ENCODE measurements around the gene PEX11A.

PEX11A gene

DNA sequence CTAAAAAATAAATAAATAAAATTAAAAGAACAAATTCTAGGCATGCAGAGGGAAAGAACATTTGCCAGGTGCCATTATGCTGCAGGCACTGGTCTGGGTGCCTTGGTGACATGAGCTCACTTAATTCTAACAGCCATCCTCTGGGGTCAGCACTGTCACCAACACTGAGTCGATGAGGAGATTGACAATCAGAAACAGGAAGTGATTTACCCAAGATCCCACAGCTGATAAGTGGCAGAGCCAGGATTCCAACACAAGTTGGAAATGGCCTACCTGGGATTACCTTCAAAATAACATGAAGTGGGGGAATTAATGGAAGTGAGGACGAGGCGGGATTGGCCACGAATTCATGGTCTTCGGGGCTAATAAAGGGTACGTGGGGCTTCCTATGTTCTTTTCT is 14.9 kb downstream of the PEX11A start:
- no peak for DNase-seq (ENCODE audit: low read depth in 3 of 3)

DNA sequence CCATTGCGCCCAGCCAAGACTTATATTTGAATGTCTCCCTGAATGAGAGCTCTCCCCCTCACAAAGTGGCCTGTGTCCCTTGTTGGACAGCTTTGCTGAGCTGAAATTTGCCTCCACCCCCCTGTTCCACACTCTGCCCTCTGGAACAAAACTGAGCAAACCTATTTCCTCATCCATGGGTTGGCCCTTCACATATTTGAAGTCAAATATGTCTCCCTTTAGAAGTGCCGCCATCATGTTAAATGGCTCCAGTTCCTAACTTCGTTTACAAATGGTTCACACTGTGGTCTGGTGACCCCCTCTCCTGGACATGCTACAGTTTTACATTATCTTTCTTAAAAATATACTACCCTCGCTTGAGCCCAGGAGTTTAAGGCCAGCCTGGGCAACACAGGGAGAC is 16.0 kb downstream of the PEX11A start:
- no peak for DNase-seq (ENCODE audit: low read depth in 3 of 3)

DNA sequence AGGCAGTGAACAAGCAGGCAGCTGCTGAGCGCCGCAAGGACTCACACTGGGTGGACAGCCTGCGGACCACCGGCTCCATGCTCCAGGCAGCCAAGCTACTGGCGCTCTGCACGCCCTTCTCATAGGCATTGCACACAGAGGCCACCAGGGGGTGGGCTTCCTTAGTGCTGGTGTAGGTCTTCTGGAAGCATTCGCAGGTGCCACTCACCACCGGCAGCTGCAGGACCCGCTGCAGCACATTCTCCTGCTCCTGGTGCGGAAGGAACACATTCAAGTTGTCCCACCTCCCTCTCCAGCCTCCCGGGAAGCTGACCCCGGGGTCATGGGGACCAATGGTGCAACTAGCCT is 17.4 kb downstream of the PEX11A start:
- no peak for DNase-seq (ENCODE audit: low read depth in 3 of 3)

DNA sequence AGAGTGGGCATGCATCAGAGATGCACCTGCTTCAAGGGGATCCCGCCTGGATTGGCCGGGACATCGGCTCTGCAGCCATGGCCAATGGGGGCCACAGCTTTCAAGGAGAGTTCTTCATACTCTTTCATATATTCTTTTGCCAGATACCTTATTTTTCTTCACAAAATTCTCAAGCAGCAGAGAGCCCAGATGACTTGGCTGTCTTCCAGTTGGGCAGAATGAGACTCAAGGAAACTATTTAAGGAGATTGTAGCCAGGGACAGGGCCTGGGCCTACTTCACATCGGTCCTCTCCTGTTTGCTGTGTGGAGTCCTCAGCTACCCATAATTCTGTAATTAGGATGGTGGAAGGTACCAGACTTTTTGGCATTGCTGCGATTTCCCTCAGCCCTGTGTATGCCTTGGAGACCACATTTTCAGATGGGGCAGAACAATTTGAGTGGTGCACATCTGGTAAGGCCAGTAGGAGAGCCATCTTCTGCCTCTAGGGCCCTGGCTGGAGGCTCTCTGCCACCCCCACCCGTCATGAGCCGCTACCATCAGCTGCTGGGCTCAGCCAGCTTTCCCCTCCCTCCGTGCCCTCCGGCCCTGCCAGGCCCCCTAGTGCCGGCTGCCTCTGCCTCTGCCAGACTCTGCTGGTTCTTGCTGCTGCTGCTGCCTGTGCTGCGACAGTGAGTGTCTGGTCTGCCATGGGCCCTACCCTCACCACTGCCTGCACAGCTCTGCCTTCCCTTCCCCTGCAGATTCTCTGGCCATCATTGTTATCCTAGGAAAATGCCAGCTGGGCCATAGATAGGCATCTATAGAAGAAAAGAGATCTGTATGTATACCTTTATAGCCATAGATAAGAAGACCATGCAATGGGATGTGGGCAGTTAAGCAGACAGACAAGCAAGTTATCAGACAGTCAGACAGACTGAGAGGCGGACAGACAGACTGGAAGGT is 18.1 kb downstream of the PEX11A start:
- DNase-seq (ENCODE audit: low read depth in 3 of 3): no peak

DNA sequence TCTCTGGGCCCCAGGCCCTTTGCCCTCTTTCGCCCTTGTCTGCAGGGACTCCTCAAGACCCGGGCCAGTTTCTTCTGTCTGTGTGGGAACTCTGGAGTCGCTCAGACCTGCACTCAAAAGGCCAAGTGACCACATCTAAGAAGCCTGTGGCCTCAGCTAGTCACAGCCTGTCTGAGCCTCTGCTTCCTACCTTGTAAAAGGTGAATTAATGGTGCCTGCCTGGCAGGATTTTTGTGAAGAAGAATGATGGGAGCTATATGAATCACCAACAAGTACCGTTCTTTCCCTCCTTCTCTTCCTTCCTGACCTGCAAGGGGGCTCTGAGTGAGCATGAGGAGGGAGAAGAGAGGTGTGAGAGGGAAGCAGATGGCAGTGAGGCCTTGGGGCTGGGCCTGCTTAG is 18.9 kb downstream of the PEX11A start:
- DNase-seq (ENCODE audit: low read depth in 3 of 3): no peak

DNA sequence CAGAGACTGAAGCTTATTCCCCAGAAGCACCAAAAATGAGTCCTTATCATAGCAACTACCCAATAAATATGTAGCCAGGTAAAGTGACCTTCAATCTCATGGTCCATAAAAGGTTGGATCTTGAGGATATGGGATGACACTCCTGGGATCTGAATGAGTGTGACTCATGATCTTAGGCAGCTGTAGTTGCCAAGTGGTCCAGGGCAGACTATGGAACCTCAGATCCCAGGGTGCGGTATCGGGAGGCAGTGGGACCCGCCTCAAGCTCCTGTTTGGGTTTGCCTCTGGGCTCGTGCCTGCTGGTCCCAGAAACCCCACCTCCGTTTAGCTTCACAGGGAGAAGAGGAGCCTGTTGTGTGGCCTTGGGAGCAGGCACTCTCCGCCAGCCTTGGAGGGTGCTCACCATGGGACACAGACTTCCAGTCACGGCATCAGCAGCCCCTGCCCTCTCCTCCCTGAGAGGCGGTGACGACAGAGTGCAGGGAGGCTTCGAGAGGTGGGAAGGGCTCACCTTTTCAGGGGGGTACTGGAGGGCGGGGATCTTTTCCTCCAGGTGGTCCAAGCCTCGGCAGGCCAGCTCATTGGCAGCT is 19.5 kb downstream of the PEX11A start:
- DNase-seq (ENCODE audit: low read depth in 3 of 3): no peak

DNA sequence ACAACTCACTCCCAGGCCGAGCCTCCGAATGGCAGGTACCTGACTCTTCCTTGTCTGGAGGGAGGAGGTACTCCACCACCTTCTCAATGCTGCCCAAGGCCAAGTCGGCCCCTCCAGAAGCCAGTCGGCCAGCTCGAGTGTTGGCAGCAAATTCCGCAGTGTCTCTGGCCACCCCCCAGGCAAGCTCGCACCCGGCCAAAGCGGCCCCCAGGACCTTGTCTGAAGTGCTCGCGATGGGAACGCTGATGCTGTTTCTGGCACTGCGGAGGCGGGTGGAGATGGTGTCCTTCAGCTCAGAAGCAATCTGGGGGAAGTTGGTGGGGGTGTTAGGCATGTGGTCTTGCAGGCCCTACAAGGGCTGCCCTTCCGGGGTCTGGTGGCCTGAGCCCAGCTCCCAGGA is 20.6 kb downstream of the PEX11A start:
- DNase-seq (ENCODE audit: low read depth in 3 of 3): no peak

DNA sequence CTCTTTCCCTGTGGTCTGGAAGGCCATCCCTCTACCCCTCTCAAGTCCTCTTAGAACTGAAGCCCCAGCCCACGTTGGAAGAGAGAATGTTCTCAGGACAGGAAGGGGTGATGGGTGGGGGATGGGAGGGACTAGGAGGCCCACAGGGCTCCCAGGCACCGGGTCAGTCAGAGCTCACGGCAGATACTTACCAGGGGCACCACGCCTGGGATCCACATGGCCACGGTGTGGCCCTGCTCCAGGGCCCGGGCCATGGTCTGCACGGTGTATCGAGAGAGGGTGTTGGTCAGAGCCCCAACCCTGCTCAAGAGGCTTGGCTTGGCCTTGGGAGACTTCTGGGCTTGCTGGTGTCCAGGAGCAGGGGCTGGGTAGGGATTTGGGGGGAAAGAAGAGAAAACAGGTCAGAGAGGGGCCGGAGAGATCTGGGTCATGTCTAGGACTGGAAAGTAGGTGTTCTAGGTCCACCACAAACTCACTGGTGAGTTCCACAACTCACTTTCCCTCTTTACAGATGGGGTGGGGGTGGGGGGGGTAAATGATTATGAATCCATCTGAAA is 21.2 kb downstream of the PEX11A start:
- no peak for DNase-seq (ENCODE audit: low read depth in 3 of 3)

DNA sequence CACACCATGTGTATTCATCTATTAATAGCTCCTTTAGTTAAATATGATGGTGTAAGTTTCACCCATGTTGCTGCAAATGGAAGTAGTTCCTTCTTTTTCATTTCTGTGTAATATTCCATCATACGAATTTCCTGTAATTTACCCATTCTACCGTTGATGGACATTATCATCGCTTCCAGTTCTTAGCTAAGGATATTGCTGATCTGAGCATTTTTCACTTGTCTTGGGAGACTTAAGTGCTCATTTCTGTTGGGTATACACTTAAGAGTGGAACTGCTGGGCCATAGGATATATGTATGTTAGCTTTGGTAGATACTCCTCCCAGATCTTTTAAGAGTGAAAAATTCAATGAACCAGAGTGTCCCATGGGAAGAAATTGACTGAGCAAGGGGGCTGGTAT is 22.4 kb downstream of the PEX11A start:
- no peak for DNase-seq (ENCODE audit: low read depth in 3 of 3)

DNA sequence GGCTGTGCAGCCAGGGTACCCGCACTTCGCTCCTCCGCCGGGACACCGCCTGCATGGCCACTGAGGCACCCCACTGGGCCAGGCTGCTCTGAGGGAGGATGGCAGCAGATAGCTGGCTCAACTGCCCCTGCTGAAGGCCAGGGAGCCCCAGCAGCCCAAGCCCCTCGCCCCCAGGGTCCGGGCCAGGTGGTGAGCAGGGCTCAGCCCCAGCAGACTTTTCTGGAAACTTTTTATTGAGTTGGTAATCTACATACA is 22.9 kb downstream of the PEX11A start:
- no peak for DNase-seq (ENCODE audit: low read depth in 3 of 3)

DNA sequence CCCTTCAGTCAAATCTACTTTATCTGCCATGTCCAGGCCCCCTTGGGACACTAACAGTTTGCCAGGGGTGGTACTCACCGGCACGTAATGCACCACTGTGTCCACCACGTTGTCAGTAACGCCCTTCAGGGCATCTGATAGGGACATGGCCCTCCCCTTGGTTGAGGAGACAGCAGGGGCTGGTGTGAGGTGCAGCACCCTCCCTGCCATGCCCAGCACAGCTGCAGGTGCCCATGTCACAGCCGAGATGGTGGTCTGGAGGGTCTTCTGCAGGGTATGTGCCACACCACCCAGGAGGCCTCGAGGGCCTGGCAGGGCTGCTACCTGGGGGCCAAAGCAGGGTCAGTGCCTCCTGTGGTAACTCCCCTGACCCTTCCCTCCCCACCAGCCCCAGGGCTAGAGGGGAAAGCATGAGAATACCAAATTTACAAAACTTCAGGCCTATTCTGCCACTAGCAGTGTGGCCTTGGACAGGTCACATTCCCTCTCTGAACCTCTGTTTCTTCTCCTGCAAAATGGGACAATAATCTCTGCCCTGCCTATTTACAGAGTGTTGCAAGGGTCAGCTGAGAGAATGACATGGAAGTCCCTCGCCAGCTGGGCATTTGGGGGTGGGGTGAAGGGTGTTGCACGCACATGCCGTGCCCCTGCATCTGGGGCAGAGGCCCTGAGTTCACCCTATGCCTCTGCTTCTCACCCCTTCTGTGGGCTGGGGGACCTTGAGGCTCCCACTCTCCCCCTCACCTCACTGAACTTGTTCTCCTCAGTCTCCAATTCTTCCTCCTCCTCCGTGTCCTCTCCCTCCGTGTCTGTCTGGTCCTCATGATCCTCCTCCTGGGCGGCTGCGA is 23.5 kb downstream of the PEX11A start:
- no peak for DNase-seq (ENCODE audit: low read depth in 3 of 3)

DNA sequence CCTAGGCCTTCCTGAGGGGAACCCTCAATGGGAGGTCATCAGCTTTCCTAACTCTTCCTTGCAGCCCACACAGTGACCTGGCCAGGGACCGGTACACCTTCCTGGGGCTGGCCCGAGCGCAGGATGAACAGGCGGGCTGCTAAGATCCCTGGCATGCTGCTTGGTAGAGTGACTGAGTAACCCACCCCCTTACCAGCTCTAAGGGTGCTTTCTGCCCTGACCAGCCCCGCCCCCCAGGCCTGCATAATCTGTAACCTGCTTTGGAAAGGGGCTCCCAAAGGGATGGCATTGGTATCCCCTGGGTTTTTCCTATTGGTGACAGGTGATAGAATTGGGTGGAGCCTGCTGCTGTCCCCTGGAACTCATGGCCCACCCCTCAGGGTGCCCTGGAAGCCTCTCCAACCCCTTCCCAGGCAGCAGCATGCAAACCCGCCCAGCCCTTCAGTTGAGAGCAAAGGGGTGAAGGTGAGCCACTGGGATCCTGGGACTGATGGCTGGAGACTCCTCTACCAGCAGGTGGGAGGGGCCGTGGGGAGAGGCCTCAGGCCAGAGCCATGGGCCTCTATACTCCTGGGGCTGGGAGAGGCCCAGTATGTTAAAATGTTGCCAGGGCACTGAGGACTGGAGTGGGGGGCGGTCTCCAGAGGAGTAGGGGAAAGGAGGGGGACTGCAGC is 24.2 kb downstream of the PEX11A start:
- DNase-seq (ENCODE audit: low read depth in 3 of 3): no peak

DNA sequence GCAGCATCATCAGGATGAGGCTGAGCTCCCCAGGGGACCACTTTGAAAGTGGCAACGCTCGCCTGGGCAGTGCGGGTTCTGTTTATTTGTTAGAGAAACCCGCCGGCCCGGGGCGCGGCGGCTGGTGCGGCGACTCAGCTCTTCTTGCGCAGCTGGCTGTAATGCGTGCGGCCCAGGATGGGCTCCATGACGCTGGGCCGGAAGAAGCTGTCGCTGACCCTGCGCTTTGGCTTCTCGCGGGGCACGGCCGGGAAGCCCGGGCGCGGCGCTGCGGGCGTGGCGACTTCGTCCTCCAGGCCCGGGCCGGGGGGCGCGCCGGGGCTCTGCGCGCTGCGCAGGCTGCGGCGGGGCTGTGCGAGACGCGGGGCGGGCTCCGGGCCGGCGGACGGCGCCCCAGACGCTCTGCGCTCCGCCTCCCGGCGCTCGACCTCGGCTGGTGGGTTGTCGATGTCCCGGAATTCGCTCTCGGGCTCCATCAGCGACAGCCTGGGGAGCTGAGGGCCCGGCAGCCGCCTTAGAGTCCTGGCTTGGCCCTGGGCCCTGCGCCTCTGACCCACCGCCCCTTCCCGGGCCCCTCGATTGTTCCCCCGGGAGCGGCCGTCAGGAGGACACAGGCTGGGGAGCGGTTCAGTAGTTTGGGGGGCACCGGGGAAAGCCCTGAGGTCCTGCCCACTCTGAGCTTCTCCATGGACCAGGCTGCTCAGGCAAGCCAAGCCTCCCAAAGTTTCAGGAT is 24.9 kb downstream of the PEX11A start:
- DNase-seq (ENCODE audit: low read depth in 3 of 3): no peak

DNA sequence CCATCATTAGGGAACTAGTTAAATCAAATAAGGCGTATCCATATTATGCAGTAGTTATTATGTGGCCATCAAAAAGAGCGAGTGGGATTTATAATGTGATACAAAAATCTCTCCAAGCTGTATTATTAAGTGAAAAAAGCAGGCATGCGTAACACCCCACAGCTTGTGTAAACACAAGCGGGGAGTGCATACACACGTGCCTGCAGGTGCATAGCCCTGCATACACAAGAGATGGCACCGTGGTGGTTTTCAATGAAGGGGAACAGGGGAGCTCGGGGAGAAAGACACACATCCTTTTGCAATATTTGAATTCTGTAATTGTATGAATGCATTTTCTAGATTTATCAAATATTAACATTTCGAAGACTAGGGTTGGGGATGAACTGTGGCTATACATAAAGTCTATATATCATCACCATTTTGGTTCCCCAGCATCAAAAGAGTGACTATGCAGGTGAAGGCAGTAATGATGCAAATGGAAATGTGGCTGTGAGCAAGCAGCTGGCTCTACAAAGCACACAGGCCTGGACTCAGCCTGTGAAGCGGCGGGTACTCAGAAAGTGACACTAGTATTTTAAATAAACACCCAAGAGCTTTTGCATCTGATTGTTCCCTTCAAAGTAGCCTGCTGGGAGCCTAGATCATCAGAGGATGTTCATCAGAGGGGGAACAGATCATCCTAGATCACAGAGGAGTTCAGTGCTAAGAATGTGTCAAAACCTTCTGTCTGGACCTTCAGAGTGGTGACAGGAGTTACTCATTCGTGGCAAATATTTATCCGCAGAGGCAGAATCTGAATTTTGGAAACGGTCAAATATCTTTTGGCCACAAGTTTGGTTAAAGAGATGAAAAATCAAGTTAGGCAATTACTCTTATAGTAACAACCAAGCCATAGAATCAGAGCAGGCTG is 25.9 kb downstream of the PEX11A start:
- no peak for DNase-seq (ENCODE audit: low read depth in 3 of 3)

DNA sequence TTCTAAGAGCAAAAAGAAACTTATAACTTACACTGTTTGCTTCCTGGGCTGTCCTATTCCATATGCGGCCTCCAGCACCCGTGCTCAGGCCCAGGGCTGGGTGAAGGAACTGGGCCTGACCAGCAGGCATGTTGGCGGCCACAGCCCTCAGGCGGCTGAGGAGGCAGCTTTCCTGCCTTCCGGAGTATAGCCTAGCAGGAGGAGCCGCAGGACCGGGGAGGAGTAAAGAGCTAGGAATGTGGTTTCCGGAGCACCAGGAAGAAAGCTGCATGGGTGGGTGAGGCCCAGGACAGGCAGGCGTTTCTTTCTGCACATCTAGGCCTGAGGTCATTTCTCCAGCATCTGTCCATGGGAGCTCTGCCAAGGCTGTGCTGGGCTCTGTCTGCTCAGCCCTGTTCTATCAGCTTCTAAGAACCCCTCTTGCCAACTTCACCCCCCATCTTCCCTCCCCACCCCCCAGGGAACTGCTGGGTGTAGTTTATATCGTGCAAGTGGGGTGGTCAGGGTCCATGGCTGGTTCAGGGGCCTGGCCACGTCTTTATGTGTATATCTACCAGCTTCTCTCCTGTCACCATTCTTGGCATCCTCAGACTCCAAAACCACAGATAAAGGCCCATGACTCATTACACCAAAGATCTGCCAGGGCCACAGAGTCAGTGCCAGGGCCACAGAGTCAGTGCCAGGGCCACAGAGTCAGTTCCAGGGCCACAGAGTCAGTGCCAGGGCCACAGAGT is 27.5 kb downstream of the PEX11A start:
- no peak for DNase-seq (ENCODE audit: low read depth in 3 of 3)

DNA sequence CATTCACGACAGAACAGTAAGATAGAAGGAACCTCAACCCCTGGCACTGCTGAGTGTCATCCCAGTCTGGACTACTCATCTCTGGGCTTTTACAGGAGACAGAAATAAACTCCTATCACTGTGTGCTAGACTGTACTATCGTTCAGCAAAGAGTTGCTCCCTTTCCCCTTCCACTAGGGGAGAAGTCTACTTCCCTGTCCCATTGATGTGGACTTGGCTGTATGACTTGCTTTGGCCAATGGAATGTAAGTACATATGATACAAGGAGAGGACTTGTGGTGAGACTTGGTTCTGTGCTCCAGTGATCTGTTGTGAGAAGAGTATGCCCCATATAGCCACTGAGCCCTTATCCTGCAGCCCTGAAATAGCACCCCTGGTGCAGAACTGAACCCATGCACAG is 30.0 kb downstream of the PEX11A start:
- DNase-seq (ENCODE audit: low read depth in 3 of 3): no peak

DNA sequence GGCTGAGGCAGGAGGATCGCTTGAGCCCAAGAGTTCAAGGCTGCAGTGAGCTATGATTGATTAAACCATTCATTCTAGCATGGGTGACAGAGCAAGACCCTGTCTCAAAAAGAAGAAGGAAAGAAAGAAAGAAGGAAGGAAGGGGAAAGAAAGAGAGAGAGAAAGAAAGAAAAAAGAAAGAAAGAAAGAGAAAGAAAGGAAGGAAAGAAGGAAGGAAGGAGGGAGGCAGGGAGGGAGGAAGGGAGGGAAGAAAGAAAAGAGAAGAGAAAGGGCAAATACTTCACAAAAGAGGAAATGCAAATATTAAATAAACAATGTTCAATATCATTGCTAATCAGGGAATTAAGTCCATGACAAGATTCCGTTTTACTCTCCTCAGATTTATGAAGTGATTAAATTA is 31.3 kb downstream of the PEX11A start:
- no peak for DNase-seq (ENCODE audit: low read depth in 3 of 3)

DNA sequence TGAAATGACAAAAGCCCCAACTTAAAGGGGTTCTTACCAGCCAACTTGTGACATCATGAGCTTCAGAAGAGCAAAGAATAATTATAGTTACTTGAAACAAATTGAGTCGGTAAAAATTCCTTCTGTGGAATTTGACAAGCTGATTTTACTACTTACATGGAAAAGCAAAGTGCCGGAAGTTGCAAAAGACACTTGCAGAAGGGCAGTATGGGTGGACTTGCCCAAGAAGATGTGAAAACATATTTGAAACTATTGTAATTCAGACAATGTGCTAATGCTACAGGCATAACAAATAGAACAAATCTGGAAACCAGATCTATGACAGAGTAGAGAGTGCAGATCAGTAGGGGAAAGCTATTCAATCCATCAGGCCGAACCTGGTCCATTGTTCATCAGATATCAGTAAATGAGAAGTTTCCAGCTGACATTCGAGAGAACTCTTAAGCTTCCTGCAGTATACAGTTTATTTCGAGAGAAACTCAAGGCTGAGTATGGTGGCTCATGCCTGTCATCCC is 32.8 kb downstream of the PEX11A start:
- DNase-seq (ENCODE audit: low read depth in 3 of 3): no peak

DNA sequence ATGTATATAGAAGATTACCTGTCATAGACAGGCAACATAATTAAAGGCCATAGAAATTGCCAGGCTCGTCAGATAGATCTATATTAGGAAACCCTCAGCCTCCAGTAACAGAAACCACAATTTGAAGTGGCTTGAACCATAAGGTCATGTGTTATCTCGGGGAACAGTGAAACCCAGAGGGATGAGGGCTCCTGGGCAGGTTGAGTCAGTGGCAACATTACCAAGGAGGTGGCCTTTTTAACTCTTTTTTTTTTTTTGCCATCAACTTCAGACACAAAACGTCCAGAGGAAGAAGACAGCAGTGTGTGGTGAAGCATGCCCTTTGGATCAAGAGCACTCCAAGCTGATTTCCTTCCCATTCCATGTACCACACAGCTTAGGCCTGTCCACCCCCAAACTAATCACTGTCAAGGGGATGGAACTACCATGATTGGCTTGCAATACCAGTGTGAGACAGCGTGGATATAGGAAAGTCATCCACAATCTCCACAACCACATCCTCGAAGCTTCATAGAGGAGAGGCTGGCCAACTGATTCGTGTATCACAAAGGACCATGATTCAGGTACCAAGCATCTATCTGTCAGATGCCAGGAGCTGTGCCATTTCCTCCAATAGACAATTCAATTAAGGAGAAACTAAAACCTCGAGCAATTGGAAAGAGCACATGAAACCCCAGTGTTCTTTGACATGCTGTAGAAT is 34.3 kb downstream of the PEX11A start:
- DNase-seq (ENCODE audit: low read depth in 3 of 3): no peak
